ENCODE data around the gene HOXA6. TPM values are rescaled to one million over a fixed set of nuclear protein-coding genes. Genes with fewer than 3 reads are reported as not detected.

The HOXA6 gene
- total and polyA plus RNA-seq, 2 of the 4 experiments (the other 2 are of a cell fraction) = 1.4 to 1.8 TPM

GRCh38 chr7:27191833-27192545, 44.4 kb upstream of the HOXA6 start:
- no TSS peak for BruUV-seq (replicated peaks)
- Histone ChIP-seq H3K23ac (ENCODE audit: low read depth, low read length) (no peak overlapping the region), H2AK9ac (replicated peaks; ENCODE audit: low read depth, low read length, poor library complexity) (no peak overlapping the region), H3K4me3 (ENCODE audit: insufficient read depth, low read depth, low read length) (no peak overlapping the region), H4K91ac (ENCODE audit: insufficient read depth, low read depth, low read length) (no peak overlapping the region), H2BK15ac (ENCODE audit: low read depth, low read length) (no peak overlapping the region), H3K18ac (ENCODE audit: low read depth, low read length) (no peak overlapping the region), H3K4ac (ENCODE audit: low read depth, low read length) (no peak overlapping the region), H3K4me2 (ENCODE audit: low read depth, low read length) (no peak overlapping the region), H3K9ac (ENCODE audit: low read depth, low read length) (no peak overlapping the region), H4K5ac (ENCODE audit: low read depth, low read length) (no peak overlapping the region), H2BK20ac (ENCODE audit: low read depth, low read length) (no peak overlapping the region), H2AK5ac (ENCODE audit: low read depth, low read length) (no peak overlapping the region), H3K14ac (replicated peaks; ENCODE audit: low read depth, low read length) (no peak overlapping the region), H3K79me1 (ENCODE audit: low read depth in 1 of 2, low read length in 2 of 2) (no peaks in the 10 kb centered on the region), H3K56ac (ENCODE audit: extremely low read depth, insufficient read depth, low read length) (no peak overlapping the region), H3K27me3 (ENCODE audit: control insufficient read depth, insufficient read depth, low read length) (peaks cover 90% of the 10 kb centered on the region), H3K9me3 (ENCODE audit: control insufficient read depth, insufficient read depth, low read length) (peaks cover 16% of the 10 kb centered on the region; the same call in 1 of the 2 replicates), H2BK5ac (ENCODE audit: low read depth, low read length, poor library complexity, severe bottlenecking) (no peak overlapping the region), H2AFZ (replicated peaks; ENCODE audit: low read length, poor library complexity) (no peak overlapping the region), H3K36me3 (ENCODE audit: control insufficient read depth, insufficient read depth, low read length) (no peaks in the 10 kb centered on the region), H4K8ac (ENCODE audit: low read depth in 2 of 2, low read length in 2 of 2) (no peak overlapping the region), H4K20me1 (ENCODE audit: insufficient read depth, low read length) (peaks cover 8% of the 10 kb centered on the region; the same call in 1 of the 2 replicates), H3K4me1 (ENCODE audit: control insufficient read depth, insufficient read depth, low read length) (peaks cover 1% of the 10 kb centered on the region; the same call in 1 of the 2 replicates), H2BK120ac (ENCODE audit: low read depth, low read length) (no peak overlapping the region), H3K27ac (ENCODE audit: insufficient read depth, low read length) (no peak overlapping the region), H3K9me1 (ENCODE audit: insufficient read depth, low read length) (no peaks in the 10 kb centered on the region)
- WGBS, 2 experiments (ENCODE audit: extremely low coverage in 2 of 2, insufficient read length in 1 of 2) = 10% methylated on average over 10 of the region's 42 CpGs; no CpG with 5 or more reads in 1 of the 2 experiments
- ATAC-seq (ENCODE audit: low read depth) = no peak
- in situ Hi-C loops (cut with MboI; ENCODE audit: low sequenced_read_pairs) (loop anchor here (10.0 kb wide), 1 partner anchor 883 kb away; no protein-coding TSS in a partner anchor), intact Hi-C loops (cut with micrococcal nuclease) (loop anchor here (10.0 kb wide), 4 partner anchors 553 to 1913 kb away; partner anchors contain the start of gene TAX1BP1), dilution Hi-C loops (cut with HindIII; ENCODE audit: low sequenced_read_pairs, unreplicated experiment) (no loop called here)
- DNase-seq = no peak
- ChIA-PET CTCF (interaction anchor here (0.7 to 1.3 kb wide), 2 partner anchors 12 to 583 kb away, joined by 3 read pairs; no protein-coding TSS in a partner anchor), POLR2A (ENCODE audit: unreplicated experiment) (no interaction called here)
- no peak for TF ChIP-seq FOS (IDR thresholded peaks at IDR 0.05; ENCODE audit: low read depth, low read length)
- no peak for TF ChIP-seq POLR2A (IDR thresholded peaks at IDR 0.05; ENCODE audit: low read depth, low read length)
- no peak for TF ChIP-seq MAZ (IDR thresholded peaks at IDR 0.05; ENCODE audit: borderline replicate concordance, low read depth, low read length)
- no peak for TF ChIP-seq CTCF (conservative IDR thresholded peaks at IDR 0.05; ENCODE audit: low read depth, low read length)
- TF ChIP-seq BHLHE40 (IDR thresholded peaks at IDR 0.05; ENCODE audit: low read depth, low read length) = no peak
- no peak for TF ChIP-seq ELK1 (IDR thresholded peaks at IDR 0.05; ENCODE audit: borderline replicate concordance, low read depth, low read length)
- TF ChIP-seq USF2 (IDR thresholded peaks at IDR 0.05; ENCODE audit: low read depth, low read length) = no peak
- no peak for TF ChIP-seq RFX5 (IDR thresholded peaks at IDR 0.05; ENCODE audit: low read depth, low read length)
- no peak for TF ChIP-seq CEBPB (IDR thresholded peaks at IDR 0.05; ENCODE audit: low read depth, low read length)
- TF ChIP-seq RAD21 (IDR thresholded peaks at IDR 0.05; ENCODE audit: low read length) = no peak
- TF ChIP-seq RCOR1 (IDR thresholded peaks at IDR 0.05; ENCODE audit: insufficient replicate concordance, low read length) = no peak
- no peak for TF ChIP-seq MXI1 (IDR thresholded peaks at IDR 0.05; ENCODE audit: borderline replicate concordance, low read depth, low read length)
- TF ChIP-seq NFE2L2 (IDR thresholded peaks at IDR 0.05; ENCODE audit: low read depth, low read length) = no peak
- TF ChIP-seq CHD1 (IDR thresholded peaks at IDR 0.05; ENCODE audit: low read depth, low read length) = no peak
- TF ChIP-seq MAFK (IDR thresholded peaks at IDR 0.05; ENCODE audit: low read depth, low read length) = no peak
